ENCODE measurements around the gene YAF2.
"Not testable (repeated sequence)": the region's sequence is repeated elsewhere in the genome, so short reads cannot be mapped to it uniquely, and the experiment has no call there.

YAF2 gene

GRCh38 chr12:42255221-42255865 lies 17.3 kb upstream of the YAF2 start:
- DNase-seq (ENCODE audit: low read depth) = no peak

- not testable (repeated sequence) for DNase-seq (ENCODE audit: low read depth)
These were observed 14.6 kb upstream of the YAF2 start for GRCh38 chr12:42252645-42253044.

DNA sequence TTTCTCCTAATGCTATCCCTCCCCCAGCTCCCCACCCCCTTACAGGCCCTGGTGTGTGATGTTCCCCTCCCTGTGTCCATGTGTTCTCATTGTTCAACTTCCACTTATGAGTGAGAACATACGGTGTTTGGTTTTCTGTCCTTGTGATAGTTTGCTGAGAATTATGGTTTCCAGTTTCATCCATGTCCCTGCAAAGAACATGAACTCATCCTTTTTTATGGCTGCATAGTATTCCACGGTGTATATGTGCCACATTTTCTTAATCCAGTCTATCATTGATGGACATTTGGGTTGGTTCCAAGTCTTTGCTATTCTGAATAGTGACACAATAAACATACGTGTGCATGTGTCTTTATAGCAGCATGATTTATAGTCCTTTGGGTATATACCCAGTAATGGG lies 11.0 kb upstream of the YAF2 start:
- DNase-seq (ENCODE audit: low read depth) = not testable (repeated sequence)

GRCh38 chr12:42240131-42240750 lies 2.2 kb upstream of the YAF2 start:
- no peak for DNase-seq (ENCODE audit: low read depth)

- no peak for DNase-seq (ENCODE audit: low read depth)
These were observed 202 bp downstream of the YAF2 start for GRCh38 chr12:42237853-42238239.

DNA sequence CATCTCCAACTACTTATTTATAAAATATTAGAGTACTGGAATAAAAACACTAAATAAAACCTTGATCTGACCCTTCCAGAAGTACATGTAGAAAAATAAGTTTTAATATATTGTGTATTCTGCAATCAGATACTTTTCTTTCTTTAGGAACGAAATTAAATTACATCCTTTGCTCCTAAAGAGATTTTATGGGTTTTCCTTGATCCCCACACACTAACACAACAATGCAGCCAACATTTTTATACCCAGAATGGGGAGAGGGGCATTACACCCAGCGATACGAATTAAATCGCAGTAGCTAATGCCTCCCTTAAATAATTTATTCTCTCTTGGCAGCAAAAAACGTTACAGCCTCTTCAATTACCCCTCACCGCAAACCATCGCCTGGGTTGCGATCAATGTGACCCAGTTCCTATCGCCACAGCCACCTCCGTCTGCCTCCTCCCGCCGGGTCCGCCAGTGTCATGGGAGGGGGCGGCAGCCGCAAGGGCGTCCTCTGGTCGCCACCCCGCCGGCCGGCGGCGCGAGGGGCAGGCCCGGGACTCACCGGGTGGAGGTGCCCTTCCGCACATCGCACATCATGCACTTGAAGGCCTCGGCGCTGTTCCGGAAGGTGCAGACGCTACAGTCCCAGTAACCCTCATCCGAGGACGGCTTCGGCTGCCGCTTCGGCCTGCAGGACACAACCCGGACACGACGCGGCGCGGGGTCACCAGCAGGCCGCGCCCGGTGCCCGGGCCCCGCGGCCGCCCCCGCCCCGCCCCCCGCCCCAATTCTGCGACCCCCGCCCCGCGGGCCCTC lies 796 bp downstream of the YAF2 start:
- peak; percentile 53 for DNase-seq (ENCODE audit: low read depth)

- DNase-seq (ENCODE audit: low read depth) = no peak
These were observed 2.0 kb downstream of the YAF2 start for GRCh38 chr12:42236017-42236416.

DNA sequence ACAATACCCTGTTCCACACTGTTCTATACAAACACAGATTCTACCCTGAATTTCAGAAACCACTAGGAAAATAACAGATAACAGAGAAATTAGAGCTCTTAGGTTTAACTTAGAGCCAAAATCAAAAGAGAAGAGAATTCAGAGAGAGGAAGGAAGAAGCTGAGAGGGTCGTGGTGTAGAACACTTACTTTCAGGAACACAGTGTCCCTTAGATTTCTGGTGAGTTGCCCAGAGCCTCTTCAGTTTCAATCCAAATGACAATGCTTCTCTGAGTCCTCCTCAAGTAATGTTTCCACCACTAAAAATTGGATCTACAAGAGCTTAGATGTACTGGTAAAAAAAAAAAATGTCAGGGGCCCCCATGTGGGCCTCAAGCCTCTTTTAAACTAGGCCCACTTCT lies 2.6 kb downstream of the YAF2 start:
- no peak for DNase-seq (ENCODE audit: low read depth)

DNA sequence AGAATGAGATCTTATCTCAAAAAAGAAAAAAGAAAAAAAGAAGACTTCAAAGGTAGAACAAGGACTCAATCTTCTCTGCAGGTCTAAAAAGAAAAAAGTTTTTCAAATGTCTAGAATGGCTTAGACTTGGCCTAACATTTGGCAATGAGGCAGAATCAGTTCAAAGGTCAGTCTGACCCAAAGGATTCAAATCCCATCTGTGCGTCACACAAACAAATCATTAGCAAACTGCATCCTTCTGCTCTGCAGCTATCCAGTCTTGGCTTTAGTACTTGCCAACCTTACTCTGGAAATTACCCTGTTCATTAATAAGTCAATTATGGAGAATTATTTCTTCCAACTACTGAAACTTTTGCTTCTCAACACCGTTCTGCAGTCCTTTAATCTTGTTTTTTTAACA lies 3.1 kb downstream of the YAF2 start:
- DNase-seq (ENCODE audit: low read depth) = no peak

DNA sequence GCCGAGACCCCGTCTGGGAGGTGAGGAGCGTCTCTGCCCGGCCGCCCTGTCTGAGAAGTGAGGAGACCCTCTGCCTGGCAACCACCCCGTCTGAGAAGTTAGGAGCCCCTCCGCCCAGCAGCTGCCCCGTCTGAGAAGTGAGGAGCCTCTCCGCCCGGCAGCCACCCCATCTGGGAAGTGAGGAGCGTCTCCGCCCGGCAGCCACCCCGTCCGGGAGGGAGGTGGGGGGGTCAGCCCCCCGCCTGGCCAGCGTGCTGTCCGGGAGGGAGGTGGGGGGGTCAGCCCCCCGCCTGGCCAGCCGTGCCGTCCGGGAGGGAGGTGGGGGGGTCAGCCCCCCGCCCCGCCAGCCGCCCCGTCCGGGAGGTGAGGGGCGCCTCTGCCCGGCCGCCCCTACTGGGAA lies 10.5 kb downstream of the YAF2 start:
- DNase-seq (ENCODE audit: low read depth) = not testable (repeated sequence)

DNA sequence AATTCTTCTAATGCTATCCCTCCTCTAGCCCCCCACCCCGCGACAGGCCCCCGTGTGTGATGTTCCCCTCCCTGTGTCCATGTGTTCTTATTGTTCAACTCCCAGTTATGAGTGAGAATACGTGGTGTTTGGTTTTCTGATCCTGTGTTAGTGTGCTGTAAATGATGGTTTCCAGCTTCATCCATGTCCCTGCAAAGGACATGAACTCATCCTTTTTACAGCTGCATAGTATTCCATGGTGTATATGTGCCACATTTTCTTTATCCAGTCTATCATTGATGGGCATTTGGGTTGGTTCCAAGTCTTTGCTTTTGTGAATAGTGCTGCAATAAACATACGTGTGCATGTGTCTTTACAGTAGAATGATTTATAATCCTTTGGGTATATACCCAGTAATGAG lies 13.5 kb downstream of the YAF2 start:
- DNase-seq (ENCODE audit: low read depth) = not testable (repeated sequence)

DNA sequence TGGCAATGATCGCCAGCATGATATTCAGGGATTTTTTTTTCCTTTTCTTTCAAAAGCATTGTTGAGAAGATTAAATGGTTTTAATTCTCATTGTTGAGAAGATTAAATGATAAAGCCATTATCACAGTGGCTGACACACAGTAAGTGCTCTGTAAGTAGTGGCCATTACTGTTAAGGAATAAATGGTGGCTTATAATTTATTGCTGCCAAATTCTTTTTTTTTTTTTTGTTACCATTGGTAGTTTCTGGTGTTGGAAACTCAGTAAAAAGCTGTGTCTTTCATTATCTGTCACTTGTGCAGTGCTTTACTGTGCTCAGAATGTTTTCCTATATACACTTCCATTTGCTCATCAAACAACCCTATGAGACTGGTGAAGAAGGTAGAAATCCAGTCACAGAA lies 15.3 kb downstream of the YAF2 start:
- DNase-seq (ENCODE audit: low read depth) = no peak

- no peak for DNase-seq (ENCODE audit: low read depth)
These were observed 16.3 kb downstream of the YAF2 start for GRCh38 chr12:42221726-42222125.

DNA sequence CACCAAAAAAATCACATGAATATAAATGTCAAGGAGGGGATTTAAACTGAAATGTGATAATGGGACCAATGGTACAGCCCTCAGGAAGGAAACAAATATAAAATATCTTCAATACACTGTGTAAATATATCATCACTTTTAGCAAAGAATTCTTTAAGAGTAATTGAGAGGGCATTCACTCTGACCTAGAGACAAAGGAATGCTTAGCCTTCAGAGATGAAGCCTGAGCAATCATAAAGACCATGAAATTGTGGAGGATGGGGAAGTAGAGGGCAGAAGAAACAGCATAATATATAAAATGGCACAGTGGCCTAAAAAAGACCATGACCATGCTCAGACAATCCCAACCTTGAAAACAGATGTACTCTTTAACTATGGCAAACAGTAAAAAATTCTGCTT lies 20.4 kb downstream of the YAF2 start:
- no peak for DNase-seq (ENCODE audit: low read depth)

GRCh38 chr12:42216737-42217136 lies 21.3 kb downstream of the YAF2 start:
- no peak for DNase-seq (ENCODE audit: low read depth)

GRCh38 chr12:42215759-42216158 lies 22.3 kb downstream of the YAF2 start:
- not testable (repeated sequence) for DNase-seq (ENCODE audit: low read depth)

DNA sequence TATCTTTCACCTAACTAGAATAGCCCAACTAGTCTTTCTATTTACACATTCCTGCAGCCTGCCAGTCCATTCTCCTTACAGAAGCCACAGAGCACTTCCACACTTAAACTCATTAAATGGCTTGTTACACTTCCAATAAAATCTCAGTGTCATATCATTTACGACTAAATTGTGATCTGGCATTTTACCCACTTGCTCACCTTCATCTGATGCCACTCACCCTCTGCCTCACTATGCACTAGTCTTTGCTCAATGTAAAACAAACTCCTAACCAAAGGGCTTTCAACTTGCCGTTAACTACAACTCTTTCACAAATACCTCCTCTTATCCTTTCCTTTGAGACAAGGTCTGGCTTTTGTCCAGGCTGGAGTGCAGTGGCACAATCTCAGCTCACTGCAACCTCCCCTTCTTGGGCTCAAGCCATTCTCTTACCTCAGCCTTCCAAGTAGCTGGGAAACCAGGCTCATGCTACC lies 24.1 kb downstream of the YAF2 start:
- peak; percentile 22 for DNase-seq (ENCODE audit: low read depth)

GRCh38 chr12:42213023-42213422 lies 25.0 kb downstream of the YAF2 start:
- DNase-seq (ENCODE audit: low read depth) = no peak

- DNase-seq (ENCODE audit: low read depth) = no peak
These were observed 29.5 kb downstream of the YAF2 start for GRCh38 chr12:42208574-42208973.

DNA sequence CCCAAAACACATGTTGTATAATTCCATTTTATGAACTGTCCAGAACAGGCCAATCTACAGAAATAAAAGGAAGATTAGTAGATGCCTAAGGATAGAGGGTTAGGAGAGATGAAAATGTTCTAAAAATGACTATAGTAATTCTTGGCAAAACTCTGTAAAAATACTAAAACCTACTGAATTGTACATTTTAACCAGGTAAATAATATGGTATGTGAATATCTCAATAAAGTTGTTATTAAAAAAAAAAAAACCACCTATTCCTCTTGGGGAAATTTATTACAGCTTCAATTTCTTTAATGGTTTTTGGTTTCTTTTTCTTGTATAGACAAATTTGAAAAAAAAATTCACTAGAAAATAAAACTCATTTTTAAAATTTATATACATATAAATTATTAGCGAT lies 33.2 kb downstream of the YAF2 start:
- no peak for DNase-seq (ENCODE audit: low read depth)

DNA sequence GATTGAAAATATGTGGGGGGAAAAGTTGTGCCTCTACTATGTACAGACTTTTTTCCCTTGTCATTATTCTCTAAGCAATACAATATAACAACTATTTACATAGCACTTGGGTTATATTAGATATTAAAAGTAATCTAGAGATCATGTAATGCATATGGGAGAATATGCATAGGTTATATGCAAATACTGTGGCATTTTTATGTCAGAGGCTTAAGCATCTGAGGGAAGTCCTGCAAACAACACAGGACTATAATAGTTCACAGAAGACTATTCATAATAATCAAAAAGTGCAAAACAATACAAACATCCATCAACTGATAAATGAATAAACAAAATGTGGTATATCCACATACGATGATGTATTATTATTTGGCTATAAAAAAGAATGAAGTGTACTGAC lies 33.7 kb downstream of the YAF2 start:
- DNase-seq (ENCODE audit: low read depth) = no peak

DNA sequence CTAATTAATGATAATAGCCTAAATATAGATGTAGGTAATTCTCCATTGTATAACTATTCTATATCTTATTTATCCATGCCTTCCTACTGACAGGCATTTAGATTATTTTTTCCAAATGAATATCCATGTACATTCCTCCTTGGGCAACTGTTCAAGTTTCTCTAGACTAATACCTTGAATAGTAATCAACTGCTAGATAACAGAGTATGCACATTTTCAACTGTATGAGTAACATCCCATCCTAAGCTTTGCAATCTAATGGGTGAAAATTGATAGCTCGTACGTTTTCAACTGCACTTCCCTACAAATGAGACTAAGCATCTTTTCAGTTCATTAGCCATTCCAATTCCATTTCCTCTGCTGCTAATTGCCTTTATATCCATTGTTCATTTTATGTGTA lies 37.0 kb downstream of the YAF2 start:
- DNase-seq (ENCODE audit: low read depth) = no peak

GRCh38 chr12:42199007-42199406 lies 39.0 kb downstream of the YAF2 start:
- DNase-seq (ENCODE audit: low read depth) = no peak

All from fibroblast of the conjunctiva (primary cell).